Stimulated activated CD4-positive, alpha-beta T cell treated with anti-CD3 and anti-CD28 coated beads, Interleukin-2, amount 100 ng/mL, for 48 hours (primary cell): ENCODE measurements around the gene MANSC1.
"Not testable (repeated sequence)": the region's sequence is repeated elsewhere in the genome, so short reads cannot be mapped to it uniquely, and the experiment has no call there.

ENCODE experiments used
- DNase-seq, 2 donors: peaks; one replicate each; pipeline ENCODE4 v3.0.0-alpha.2; 2020

The MANSC1 gene

DNA sequence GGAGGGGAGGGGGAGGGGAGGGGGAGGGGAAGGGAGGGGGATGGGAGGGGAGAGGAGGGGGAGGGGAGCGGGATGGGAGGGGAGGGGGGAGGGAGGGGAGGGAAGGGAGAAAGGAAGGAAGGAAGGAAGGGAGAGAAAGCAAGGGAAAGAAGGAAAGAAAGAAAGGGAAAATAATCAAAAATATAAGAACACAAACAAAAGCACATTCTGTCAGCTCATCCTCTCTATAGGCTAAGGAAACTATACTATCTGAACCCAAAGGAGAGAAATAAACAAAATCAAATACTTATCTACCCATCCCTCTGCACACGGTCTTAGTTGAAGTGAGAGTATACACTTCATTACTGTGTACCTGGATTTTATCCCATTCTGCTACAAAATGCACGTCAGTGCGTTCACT, 26.9 kb downstream of the MANSC1 start:
- DNase-seq = no peak

- DNase-seq = no peak
Measured at GRCh38 chr12:12319451-12320183, 30.4 kb downstream of the MANSC1 start.

- no peak for DNase-seq
Measured at GRCh38 chr12:12315838-12316237, 34.2 kb downstream of the MANSC1 start.

GRCh38 chr12:12310695-12311094, 39.3 kb downstream of the MANSC1 start:
- not testable (repeated sequence) for DNase-seq

GRCh38 chr12:12305568-12306300, 44.3 kb downstream of the MANSC1 start:
- DNase-seq = no peak

DNA sequence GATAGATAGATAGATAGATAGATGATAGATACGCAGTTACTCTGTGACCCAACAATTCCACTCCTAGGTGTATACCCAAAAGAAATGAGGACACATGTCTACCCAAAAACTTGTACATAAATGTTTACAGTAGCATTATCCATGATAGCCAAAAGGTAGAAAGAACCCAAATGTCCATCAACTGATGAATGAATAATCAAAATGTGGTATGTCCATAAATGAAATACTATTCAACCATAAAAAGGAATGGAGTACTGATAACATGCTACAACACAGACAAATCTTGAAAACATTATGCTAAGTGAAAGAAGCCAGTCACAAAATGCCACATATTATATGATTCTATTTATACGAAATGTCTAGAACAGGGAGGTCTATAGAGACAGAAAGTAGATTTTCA, 47.1 kb downstream of the MANSC1 start:
- no peak for DNase-seq

GRCh38 chr12:12301122-12301521, 48.9 kb downstream of the MANSC1 start:
- no peak for DNase-seq

DNA sequence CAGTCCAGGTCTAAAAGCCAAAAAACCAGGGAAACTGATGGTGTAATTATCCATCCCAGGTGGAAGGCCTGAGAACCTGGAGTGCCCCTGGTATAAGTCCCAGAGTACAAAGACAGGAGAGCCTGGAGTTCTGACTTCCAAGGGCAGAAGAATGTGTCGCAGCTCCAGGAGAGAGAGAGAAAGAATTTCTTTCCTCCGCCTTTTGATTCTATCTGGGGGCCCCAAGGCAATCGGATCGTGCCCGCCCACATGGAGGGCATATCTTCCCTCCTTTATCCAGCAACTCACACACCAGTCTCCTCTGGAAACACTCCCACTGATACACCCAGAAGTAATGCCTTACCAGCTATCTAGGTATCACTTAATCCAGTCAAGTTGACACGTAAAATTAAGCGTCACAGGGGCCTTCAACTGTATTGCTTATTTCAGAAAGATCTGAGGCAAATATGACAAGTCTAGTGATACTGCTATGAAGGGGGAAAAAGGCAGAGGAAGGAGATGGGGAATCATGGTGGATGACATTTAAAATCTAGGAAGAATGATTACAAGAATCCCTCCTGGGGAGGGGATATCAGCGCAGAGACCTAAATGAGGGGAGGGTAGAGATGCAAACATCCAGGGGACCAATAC, 52.7 kb downstream of the MANSC1 start:
- DNase-seq = no peak

DNA sequence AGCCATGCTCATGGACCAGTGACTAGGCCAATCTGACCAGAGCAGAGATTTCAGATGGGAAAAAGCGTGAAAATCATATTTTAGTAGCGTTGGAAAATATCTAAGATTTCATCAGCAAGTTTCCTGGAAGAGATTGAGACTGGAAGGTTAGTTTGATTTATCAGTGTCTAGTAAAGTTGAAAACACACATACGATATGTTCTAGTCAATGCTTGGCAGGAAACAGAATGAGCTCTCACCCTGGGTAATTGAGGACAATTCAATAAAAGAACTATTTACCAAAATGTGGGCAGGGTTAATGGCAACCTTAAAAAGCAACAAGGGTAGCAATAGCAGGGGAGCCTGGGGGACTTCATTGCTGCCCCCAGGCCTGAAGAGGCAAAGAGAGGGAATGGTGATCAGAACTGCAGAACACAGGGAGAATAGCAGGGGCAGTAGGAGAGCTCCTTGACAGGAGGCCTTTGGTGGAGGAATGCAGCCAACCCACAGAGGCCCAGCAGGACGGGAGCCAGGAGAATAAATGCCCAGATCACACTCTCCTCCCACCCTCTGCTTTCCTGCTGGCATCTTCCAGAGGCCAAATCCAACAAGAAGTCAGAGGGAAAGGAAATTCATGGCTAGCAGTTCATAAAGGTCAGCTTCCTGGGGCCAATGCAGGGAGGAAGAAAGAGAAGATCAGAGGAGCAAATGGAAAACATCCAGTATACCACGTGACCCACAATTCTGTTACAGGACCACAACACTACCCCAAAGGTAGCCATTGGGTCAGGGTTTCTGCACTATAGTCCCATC, 55.6 kb downstream of the MANSC1 start:
- DNase-seq = no peak

DNA sequence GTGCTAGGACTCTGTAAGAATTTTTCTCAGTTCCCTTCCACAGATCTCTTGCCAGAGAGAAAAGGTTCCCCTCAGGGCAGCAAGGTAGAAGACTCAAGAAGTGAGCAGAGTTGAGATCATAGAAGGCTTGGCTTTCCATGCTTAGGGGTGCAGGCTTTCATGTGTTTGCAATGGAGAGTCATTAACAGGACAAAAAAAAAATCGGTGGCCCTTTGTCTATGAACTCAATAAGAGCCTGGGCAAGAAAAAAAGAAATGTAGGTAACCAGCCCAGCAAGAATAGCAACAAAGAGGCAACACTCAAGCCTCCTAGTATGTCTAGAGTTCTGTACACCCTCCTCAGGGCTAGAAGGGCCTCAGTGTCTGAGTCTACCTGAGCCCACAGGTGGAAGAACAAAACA, 59.8 kb downstream of the MANSC1 start:
- no peak for DNase-seq

- DNase-seq = no peak
Measured at GRCh38 chr12:12286441-12286840, 63.6 kb downstream of the MANSC1 start.

DNA sequence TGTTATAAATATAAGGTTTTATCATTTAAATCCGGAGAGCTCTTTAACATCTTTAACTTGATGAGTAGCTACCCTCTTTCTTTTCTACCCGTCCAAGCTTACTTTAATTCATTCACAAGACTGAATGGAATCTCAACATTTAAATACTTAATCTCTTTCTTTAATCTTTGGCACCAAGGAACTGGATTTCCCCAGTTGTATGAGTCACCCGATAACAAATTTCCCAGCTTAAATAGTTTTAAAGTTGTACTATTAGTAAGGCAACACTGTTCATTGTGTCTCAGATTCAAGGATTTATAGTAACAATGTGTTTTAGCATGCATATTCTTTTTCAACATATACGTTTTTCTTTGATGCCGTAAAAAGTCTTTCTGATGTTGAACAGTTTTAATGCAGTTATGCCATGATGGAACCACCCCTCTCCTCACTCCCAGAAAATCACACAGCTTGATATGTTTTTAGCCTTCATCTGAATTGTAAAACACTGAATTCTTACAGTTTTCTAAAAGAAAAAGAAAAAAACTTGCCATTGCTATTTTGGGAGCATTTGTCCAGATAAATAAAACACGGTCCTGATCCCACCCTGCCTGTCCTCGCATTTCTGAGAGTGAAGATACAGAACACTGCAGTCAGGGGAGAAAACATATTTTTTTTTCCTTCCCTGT, 67.1 kb downstream of the MANSC1 start:
- no peak for DNase-seq

DNA sequence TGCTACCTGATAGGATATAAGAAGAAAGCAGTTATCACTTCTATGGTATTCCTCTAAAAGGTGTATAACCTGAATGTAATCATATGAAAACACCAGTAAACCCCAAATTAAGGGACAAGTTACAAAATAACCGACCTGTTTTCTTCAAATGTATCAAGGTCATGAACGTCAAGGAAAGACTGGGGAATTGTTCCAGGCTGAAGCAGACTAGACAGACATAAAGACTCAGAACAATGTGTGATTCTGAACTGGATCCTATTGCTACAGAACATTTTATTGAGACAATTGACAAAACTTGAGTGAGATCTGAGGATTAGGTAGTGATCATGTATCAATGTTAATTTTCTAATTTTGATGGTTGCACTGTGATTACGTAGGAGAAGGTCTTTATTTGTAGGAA, 67.8 kb downstream of the MANSC1 start:
- DNase-seq = no peak

DNA sequence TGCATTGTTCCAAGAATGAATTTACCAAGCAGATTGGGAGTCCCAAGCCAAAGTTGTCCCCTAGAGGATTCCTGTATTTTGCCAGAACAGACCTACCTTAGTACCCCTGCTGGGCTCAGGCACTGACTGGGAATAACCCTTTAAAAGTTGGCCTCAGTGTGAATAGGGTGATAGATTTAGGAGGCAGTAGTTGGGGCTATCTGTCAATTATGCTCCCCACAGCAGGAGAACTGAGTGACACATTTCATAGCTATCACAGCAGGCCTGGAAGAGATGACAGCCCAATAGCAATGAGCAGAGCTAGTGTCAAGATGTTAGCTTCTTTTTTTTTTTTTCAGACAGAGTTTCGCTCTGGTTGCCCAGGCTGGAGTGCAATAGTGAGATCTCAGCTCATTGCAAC, 68.9 kb downstream of the MANSC1 start:
- DNase-seq = no peak

- DNase-seq = no peak
Measured at GRCh38 chr12:12278899-12279298, 71.1 kb downstream of the MANSC1 start.
